NOMO-1 treated with dmso at 0.1 percent for 144 hours (cell line): Measurements from ENCODE around the gene GRK1.

ENCODE experiments used
- DNase-seq: peaks from one replicate; lab custom pipeline; 2025; ENCODE audit not compliant: unreplicated experiment; lab: John Stamatoyannopoulos, UW

GRK1 gene

GRCh38 chr13:113632706-113633484, 34.1 kb upstream of the GRK1 start:
- DNase-seq: no peak

GRCh38 chr13:113633485-113633873, 33.5 kb upstream of the GRK1 start:
- no peak for DNase-seq

GRCh38 chr13:113634279-113635047, 32.6 kb upstream of the GRK1 start:
- DNase-seq: no peak

GRCh38 chr13:113635048-113635420, 32.0 kb upstream of the GRK1 start:
- DNase-seq: no peak

GRCh38 chr13:113635709-113636108, 31.3 kb upstream of the GRK1 start:
- DNase-seq: no peak

- no peak for DNase-seq
Observed at GRCh38 chr13:113636266-113636963, 30.6 kb upstream of the GRK1 start.

GRCh38 chr13:113637262-113638160, 29.5 kb upstream of the GRK1 start:
- DNase-seq: no peak

GRCh38 chr13:113638173-113638746, 28.8 kb upstream of the GRK1 start:
- DNase-seq: no peak

GRCh38 chr13:113638806-113639205, 28.2 kb upstream of the GRK1 start:
- no peak for DNase-seq

GRCh38 chr13:113639616-113640262, 27.3 kb upstream of the GRK1 start:
- DNase-seq: no peak

- no peak for DNase-seq
Observed at GRCh38 chr13:113641426-113641825, 25.6 kb upstream of the GRK1 start.

GRCh38 chr13:113642563-113642962, 24.5 kb upstream of the GRK1 start:
- no peak for DNase-seq

GRCh38 chr13:113643593-113643992, 23.4 kb upstream of the GRK1 start:
- DNase-seq: no peak

GRCh38 chr13:113644800-113645199, 22.2 kb upstream of the GRK1 start:
- DNase-seq: no peak

GRCh38 chr13:113645329-113645728, 21.7 kb upstream of the GRK1 start:
- no peak for DNase-seq

- DNase-seq: no peak
Observed at GRCh38 chr13:113646376-113646775, 20.6 kb upstream of the GRK1 start.

GRCh38 chr13:113646921-113647340, 20.1 kb upstream of the GRK1 start:
- DNase-seq: no peak

GRCh38 chr13:113647351-113648215, 19.4 kb upstream of the GRK1 start:
- no peak for DNase-seq

GRCh38 chr13:113648216-113648610, 18.8 kb upstream of the GRK1 start:
- DNase-seq: no peak
